RWPE2 (cell line): Measurements from ENCODE around the gene PRLHR.

Experiments used
- ATAC-seq: fragments of 200-7000 bp; cut with Tn5 transposase; 3 replicates; pipeline ENCODE4 v1.9.1; 2021; ENCODE audit warnings: low read depth
- DNase-seq: peaks from one replicate; pipeline ENCODE4 v3.0.0-alpha.2; 2020; ENCODE audit warnings: low spot score
- H3K27ac ChIP-seq: fragments of 450-650 bp; 2 replicates; pipeline ENCODE4 v1.5.1; 2017; ENCODE audit warnings: mild to moderate bottlenecking; ENCODE audit not compliant: poor library complexity, severe bottlenecking
- H3K27me3 ChIP-seq: fragments of 250-450 bp; sonication (Bioruptor Pico); 2 replicates; pipeline ENCODE4 v1.5.1; 2021; ENCODE audit warnings: mild to moderate bottlenecking, moderate library complexity; ENCODE audit not compliant: insufficient read depth, poor library complexity, severe bottlenecking
- H3K36me3 ChIP-seq: fragments of 250-450 bp; sonication (Bioruptor Pico); 2 replicates; pipeline ENCODE4 v1.5.1; 2020; ENCODE audit warnings: low read depth, mild to moderate bottlenecking, moderate library complexity
- H3K4me1 ChIP-seq: fragments of 250-450 bp; sonication (Bioruptor Pico); 2 replicates; pipeline ENCODE4 v1.5.1; 2021; ENCODE audit warnings: mild to moderate bottlenecking, moderate library complexity; ENCODE audit not compliant: insufficient read depth, poor library complexity, severe bottlenecking
- H3K4me3 ChIP-seq: fragments of 250-450 bp; sonication (Bioruptor Pico); 2 replicates; pipeline ENCODE4 v1.5.1; 2021; ENCODE audit warnings: mild to moderate bottlenecking, moderate library complexity; ENCODE audit not compliant: severe bottlenecking
- H3K9me3 ChIP-seq: fragments of 250-450 bp; sonication (Bioruptor Pico); 2 replicates; pipeline ENCODE4 v1.5.1; 2021; ENCODE audit warnings: mild to moderate bottlenecking, moderate library complexity; ENCODE audit not compliant: severe bottlenecking
- TF ChIP-seq, protein P1 (sequence below): fragments of 450-650 bp; IDR thresholded peaks from one replicate; pipeline ENCODE4 v1.5.1; 2017; ENCODE audit warnings: mild to moderate bottlenecking, moderate library complexity; ENCODE audit not compliant: poor library complexity, severe bottlenecking

The PRLHR gene

DNA sequence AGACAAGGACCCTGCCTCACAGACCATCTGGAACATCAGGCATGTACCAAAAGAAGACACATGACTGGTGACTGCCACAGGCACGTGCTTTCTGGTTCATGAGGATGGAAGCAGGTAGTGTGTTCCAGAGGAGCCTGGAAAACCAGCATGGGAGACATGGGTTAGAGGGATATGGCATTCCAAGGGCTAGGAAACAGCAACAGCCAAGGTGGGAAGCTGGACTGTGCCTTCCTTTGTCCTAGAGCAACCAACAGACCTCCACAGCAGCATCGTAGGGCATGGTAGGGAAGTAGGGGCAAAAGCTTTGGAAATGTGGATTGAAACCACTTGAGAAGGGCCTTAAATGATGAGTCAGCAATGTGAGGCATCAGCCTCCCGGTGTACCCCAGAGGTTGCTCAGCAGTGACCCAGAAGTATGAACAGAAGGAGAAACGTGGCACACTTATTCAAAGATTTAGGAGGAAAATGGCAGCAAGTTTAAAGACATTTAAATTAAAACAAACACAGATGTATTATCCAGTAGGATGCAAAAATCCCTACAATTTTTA, 51.0 kb downstream of the PRLHR start:
- H3K27ac ChIP-seq = no peak overlapping the region
- H3K9me3 ChIP-seq = no peaks in the 10 kb centered on the region
- no peaks in the 10 kb centered on the region for H3K36me3 ChIP-seq
- no peaks in the 10 kb centered on the region for H3K27me3 ChIP-seq
- DNase-seq (no peak), ATAC-seq (no peak)
- no peaks in the 10 kb centered on the region for H3K4me1 ChIP-seq
- H3K4me3 ChIP-seq = no peak overlapping the region
- TF ChIP-seq, protein P1, sequence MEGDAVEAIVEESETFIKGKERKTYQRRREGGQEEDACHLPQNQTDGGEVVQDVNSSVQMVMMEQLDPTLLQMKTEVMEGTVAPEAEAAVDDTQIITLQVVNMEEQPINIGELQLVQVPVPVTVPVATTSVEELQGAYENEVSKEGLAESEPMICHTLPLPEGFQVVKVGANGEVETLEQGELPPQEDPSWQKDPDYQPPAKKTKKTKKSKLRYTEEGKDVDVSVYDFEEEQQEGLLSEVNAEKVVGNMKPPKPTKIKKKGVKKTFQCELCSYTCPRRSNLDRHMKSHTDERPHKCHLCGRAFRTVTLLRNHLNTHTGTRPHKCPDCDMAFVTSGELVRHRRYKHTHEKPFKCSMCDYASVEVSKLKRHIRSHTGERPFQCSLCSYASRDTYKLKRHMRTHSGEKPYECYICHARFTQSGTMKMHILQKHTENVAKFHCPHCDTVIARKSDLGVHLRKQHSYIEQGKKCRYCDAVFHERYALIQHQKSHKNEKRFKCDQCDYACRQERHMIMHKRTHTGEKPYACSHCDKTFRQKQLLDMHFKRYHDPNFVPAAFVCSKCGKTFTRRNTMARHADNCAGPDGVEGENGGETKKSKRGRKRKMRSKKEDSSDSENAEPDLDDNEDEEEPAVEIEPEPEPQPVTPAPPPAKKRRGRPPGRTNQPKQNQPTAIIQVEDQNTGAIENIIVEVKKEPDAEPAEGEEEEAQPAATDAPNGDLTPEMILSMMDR = peak; percentile 59

DNA sequence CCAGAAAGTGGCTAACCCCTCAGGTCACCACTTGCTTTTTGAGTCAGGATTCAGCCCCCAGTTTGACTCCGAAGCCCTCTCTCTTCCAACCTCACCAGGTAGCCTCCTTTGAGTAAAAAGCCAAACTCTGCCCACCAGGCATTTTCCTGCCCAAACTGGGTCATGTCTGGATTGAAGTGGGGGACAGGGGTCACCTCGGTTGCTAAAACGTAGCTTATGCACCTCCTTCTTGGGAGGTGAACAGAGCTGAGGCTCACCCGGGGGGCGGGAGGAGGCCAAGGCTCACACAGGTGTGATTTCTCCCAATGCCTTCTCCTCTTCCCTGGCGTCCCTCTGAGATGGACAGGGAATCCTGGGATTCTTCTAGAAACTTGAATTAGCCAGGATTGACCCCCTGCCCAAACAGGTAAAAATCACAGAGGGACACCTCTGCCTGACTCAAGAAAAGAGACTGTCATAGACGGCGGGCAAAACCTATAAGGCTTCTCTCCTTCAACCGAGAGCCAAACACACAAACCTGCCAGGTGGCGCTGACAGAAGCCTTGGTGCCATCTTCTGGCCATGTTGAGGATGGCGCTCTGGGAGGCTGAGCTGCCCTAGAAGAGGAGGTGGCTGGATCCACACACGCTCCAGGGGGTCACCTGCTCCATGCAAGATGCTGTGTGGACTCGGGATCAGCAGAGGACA, 51.6 kb downstream of the PRLHR start:
- no peaks in the 10 kb centered on the region for H3K4me1 ChIP-seq
- TF ChIP-seq, protein P1 = peak; percentile 87
- H3K27me3 ChIP-seq = no peaks in the 10 kb centered on the region
- no peaks in the 10 kb centered on the region for H3K9me3 ChIP-seq
- H3K4me3 ChIP-seq = no peak overlapping the region
- no peak for DNase-seq
- no peak overlapping the region for H3K27ac ChIP-seq
- ATAC-seq = peak; percentile 94
- no peaks in the 10 kb centered on the region for H3K36me3 ChIP-seq

DNA sequence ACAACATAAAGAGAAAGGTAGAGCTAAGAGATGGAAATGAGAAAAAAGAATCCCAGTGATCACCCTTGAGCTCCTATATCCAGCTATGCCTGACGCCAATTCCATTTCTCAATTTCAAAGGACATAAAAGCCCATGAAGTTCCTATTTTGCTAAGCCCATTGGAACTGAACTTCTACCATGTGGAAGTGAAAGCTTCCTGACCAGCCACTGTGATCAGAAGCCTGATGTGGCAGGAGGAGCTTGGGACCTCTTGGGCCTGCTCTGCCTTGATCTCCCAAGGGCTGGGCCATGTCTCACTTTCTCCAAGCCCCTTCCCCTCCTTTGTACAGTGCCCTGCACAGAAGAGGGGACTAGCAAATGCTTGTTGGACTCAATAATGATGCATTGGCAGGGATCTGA, 52.7 kb downstream of the PRLHR start:
- no peaks in the 10 kb centered on the region for H3K4me1 ChIP-seq
- H3K9me3 ChIP-seq = no peaks in the 10 kb centered on the region
- ATAC-seq (no peak), DNase-seq (no peak)
- TF ChIP-seq, protein P1 = no peak
- no peaks in the 10 kb centered on the region for H3K27me3 ChIP-seq
- H3K4me3 ChIP-seq = no peak overlapping the region
- no peaks in the 10 kb centered on the region for H3K36me3 ChIP-seq
- H3K27ac ChIP-seq = no peak overlapping the region

DNA sequence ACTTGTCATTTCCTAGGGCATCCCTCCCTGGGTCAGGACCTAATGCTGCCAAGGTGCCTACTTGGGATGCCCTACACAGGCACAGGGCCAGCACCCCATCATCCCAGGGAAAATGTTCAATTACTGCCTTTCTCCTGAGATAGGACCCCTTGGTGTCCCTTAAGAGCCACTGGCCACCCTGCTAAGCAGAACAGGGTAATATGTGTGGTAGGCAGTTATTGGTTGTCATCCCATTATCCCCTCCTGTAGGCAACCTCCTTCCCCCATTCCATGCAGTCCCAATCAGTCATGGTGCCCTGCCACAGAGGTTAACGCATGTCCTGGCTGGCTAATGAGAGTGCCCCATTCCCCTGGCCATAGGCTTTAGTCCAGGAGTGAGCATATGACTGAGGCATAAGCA, 53.2 kb downstream of the PRLHR start:
- TF ChIP-seq, protein P1 = no peak
- no peak for ATAC-seq
- H3K27ac ChIP-seq = no peak overlapping the region
- no peaks in the 10 kb centered on the region for H3K36me3 ChIP-seq
- DNase-seq = no peak
- H3K9me3 ChIP-seq = no peaks in the 10 kb centered on the region
- no peak overlapping the region for H3K4me3 ChIP-seq
- no peaks in the 10 kb centered on the region for H3K4me1 ChIP-seq
- H3K27me3 ChIP-seq = no peaks in the 10 kb centered on the region

DNA sequence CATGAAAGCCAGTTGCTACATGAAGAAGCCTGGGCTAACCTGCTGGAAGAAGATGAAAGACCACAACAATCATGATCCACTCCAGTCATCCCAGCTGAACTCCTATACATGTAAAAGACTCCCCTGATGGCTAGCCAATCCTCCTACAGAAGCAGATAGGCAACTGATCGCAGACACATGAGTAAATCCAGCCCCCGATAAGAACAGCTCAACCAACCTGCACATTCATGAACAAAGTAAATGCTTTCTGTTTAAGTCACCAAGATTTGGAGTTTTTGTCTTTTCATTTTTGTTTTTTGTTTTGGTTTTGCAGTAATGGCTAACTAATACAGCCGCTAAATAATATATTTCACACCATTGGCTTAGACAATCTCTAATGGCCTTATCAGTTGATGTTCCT, 53.7 kb downstream of the PRLHR start:
- TF ChIP-seq, protein P1 = no peak
- Histone ChIP-seq H3K27me3 (no peaks in the 10 kb centered on the region), H3K9me3 (peaks cover 2% of the 10 kb centered on the region), H3K27ac (no peak overlapping the region), H3K4me1 (no peaks in the 10 kb centered on the region), H3K36me3 (no peaks in the 10 kb centered on the region), H3K4me3 (no peak overlapping the region)
- ATAC-seq = no peak
- DNase-seq = no peak
